ENCODE data around the gene TTYH2.

The TTYH2 gene

DNA sequence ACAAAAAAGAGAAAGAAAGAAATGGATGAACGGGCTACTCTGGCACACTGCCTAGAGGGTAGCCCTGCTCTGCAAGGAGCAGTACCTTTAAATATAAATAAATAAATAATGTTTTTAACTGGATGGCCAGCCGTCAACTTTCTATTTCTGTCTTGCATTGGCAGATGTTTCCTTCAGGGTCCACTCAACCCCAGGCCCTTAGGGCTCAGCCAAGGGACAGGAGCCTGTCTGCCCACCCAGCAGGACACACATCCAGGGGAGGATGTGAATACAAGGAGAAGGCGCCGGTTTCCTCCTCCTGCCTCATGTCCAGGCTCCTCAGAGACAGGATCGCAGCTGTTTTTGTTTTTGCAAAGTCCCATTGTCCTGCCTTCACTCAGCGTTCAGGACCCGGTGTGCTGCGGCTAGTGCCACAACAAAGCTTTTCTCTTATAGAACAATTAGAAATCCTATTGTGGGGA is 22.6 kb downstream of the TTYH2 start:
- in situ Hi-C loops (cut with HindIII; ENCODE audit: low pct_unique_long_range_greater_than_20kb, low sequenced_read_pairs) = no loop called here
- TF ChIP-seq JUND (IDR thresholded peaks at IDR 0.05; ENCODE audit: low read depth) = no peak

DNA sequence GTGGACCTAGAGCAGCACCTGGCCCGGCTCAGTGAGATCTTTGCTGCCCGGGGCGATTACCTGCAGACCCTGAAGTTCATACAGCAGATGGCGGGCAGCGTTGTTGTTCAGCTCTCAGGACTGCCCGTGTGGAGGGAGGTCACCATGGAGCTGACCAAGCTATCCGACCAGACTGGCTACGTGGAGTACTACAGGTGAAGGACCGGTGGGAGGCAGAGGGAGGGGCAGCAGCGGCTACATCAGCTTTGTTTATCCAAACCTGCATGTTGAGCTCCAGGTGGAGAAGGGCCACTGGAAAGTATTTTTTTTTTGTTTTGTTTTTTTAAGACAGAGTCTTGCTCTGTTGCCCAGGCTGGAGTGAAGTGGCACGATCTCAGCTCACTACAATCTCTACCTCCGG is 23.9 kb downstream of the TTYH2 start:
- in situ Hi-C loops (cut with HindIII; ENCODE audit: low pct_unique_long_range_greater_than_20kb, low sequenced_read_pairs) = no loop called here
- TF ChIP-seq JUND (IDR thresholded peaks at IDR 0.05; ENCODE audit: low read depth) = no peak
- no peak for DNase-seq (ENCODE audit: low read depth in 1 of 2, low spot score in 1 of 2)

More for the DNA sequence above, 22.6 kb downstream of the TTYH2 start:
- no peak for DNase-seq (ENCODE audit: low read depth in 1 of 2, low spot score in 1 of 2)

DNA sequence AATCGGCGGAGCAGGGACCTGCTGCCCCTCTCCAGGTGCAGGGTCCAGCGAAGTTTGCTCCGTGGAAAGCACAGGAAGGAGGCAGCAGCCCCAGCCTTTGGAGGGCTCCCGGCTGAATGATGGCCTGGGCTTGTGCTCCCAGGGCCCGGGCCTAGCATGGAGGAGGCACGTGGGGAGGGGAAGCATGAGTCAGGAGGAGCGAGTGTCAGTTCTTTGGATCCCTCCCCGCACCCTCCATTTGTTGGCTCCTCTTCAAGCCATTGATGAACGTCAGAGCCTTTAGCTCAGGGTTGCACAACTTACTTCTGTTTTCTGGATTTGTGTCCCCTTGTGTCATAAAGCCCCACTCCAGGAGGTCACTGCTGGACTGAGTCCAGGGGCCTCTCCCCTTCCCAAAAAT is 25.8 kb downstream of the TTYH2 start:
- in situ Hi-C loops (cut with HindIII; ENCODE audit: low pct_unique_long_range_greater_than_20kb, low sequenced_read_pairs) = no loop called here
- DNase-seq (ENCODE audit: low read depth in 1 of 2, low spot score in 1 of 2) = no peak
- TF ChIP-seq JUND (IDR thresholded peaks at IDR 0.05; ENCODE audit: low read depth) = no peak

DNA sequence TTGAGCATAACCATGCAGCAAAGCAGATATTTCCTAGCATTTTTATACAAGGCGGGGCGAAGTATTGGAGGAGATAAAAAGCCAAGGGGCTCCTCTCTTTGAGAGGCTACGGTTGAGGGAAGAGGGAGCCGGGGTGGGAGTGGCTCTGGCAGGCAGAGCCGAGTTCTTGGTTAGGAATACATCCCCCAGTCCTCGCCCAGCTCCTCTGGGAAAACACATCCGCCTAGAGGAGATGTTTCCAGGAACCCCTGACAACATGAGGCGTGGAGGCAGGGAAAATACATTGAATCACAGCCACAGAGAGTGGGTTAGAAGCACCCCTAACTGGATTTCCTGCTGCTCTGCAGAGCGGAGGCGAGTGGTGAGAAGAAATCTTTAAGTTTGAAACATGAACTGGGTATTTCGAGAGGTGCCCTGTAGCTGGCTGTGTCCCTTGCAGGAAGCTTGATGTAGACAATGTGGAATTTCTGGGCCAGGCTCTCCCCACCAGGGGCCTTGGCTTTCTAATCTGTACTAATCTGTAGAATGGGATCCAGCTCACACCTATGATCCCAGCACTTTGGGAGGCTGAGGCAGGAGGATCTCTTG is 27.3 kb downstream of the TTYH2 start:
- TF ChIP-seq JUND (IDR thresholded peaks at IDR 0.05; ENCODE audit: low read depth) = no peak
- in situ Hi-C loops (cut with HindIII; ENCODE audit: low pct_unique_long_range_greater_than_20kb, low sequenced_read_pairs) = no loop called here
- DNase-seq (ENCODE audit: low read depth in 1 of 2, low spot score in 1 of 2) = no peak

DNA sequence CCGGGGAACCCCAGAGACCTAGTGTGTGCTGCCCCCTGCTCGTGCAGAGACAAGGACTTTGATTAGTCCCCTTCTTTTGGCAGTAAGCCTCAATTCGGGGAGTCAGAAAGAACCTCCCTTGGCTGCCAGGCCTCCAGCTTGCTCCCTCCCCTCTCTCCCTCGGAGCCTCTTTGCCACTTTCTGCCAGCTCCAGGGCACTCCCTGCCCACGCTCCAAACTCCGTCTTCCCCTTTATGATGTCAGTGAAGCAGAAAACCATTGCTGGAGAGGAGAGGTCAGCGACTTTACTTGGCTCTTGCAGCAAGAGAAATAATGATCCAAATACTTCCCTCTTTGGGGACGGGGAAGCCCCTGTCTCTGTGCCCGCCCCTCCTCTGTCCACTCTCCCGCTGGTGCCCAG is 28.1 kb downstream of the TTYH2 start:
- in situ Hi-C loops (cut with HindIII; ENCODE audit: low pct_unique_long_range_greater_than_20kb, low sequenced_read_pairs) = no loop called here
- no peak for DNase-seq (ENCODE audit: low read depth in 1 of 2, low spot score in 1 of 2)
- no peak for TF ChIP-seq JUND (IDR thresholded peaks at IDR 0.05; ENCODE audit: low read depth)

DNA sequence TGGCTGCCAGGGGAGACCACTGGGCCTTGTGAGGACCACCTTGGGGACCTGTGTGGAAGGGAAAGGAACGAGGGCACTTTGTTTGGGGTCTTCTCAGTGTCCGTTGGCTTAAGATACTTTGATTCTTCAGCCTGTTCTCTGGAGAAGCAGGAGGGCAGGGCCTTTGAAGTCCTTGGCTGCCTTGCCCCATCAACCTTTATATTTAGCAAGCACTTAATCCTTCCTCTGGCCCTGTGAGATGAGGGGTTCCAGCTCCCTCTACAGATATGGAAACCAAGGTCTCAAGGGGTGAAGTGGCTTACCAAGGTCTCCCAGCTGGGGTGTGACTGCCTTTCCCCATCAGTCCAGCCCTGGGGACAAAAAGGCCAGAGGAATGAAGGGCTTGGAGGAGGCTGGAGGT is 28.5 kb downstream of the TTYH2 start:
- in situ Hi-C loops (cut with HindIII; ENCODE audit: low pct_unique_long_range_greater_than_20kb, low sequenced_read_pairs) = no loop called here
- no peak for DNase-seq (ENCODE audit: low read depth in 1 of 2, low spot score in 1 of 2)
- TF ChIP-seq JUND (IDR thresholded peaks at IDR 0.05; ENCODE audit: low read depth) = no peak

DNA sequence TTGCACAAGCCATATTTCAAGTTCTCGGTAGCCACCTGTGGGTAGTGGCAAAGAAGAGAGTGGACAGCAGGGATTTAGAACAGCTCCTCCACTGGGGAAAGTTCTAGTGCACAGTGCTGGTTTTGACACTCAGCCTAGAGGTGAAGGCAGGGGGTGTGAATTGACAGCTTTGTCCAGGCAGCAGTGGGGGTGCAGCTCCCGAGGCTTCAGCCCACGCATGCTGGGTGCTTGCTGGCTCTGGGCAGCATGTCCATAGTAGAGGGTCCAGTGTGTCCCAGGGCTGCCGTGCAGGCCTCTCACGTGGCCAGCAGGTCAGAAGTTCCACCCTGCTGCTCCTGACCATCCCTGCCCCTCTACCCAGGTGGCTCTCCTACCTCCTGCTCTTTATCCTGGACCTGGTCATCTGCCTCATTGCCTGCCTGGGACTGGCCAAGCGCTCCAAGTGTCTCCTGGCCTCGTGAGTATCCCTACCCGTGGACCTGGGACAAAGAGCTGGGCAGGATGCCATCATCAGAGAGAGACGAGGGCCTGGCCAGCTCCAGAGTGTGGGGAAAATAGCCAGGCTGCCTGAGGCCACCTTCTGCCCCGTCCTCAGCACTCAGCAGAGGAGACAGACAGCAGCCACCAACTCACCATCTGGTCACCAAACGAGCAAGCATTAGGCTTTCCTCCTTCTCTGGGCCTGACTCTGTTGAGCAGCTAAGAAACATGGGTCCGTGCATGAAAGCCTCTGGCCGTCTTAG is 29.8 kb downstream of the TTYH2 start:
- in situ Hi-C loops (cut with HindIII; ENCODE audit: low pct_unique_long_range_greater_than_20kb, low sequenced_read_pairs) = no loop called here
- no peak for DNase-seq (ENCODE audit: low read depth in 1 of 2, low spot score in 1 of 2)
- TF ChIP-seq JUND (IDR thresholded peaks at IDR 0.05; ENCODE audit: low read depth) = no peak

DNA sequence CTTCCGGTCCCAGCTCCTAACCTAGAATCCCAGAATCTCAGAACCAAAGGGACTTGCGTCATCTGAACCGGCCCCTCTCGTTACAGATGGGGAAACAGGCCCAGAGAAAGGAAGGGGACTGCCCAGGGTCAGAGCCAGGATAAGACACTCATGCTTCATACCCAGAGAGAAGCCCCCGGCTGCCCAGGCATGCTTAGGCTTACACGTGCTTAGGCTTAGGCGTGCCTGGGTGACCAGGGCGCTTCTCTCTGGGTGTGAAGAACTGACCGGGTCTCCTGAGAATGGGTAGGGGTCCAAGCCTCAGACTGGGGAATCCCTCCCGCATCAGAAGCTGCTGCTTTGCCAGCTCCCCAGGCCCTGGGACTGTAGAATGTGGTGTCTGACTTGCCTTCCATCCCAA is 30.8 kb downstream of the TTYH2 start:
- in situ Hi-C loops (cut with HindIII; ENCODE audit: low pct_unique_long_range_greater_than_20kb, low sequenced_read_pairs) = no loop called here
- DNase-seq (ENCODE audit: low read depth in 1 of 2, low spot score in 1 of 2) = no peak
- TF ChIP-seq JUND (IDR thresholded peaks at IDR 0.05; ENCODE audit: low read depth) = no peak

DNA sequence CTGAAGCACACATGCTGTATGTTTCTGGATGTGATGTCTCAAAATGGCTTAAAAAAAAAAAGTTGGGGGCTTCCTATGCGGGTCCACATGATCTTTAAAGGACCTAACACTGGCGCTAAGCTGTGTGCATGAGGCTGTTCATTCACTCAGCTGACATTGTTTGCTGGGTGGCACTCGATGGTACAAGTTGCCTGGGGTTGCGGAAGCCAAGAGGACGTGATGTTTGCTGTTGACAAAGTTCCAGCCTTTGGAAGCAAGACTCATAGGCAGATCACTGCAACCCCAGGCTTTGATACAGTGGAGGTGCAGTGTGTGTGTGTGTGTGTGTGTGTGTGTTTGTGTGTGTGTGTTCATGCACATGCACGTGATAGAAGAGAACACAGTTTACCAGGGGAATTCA is 31.2 kb downstream of the TTYH2 start:
- in situ Hi-C loops (cut with HindIII; ENCODE audit: low pct_unique_long_range_greater_than_20kb, low sequenced_read_pairs) = no loop called here
- no peak for DNase-seq (ENCODE audit: low read depth in 1 of 2, low spot score in 1 of 2)
- no peak for TF ChIP-seq JUND (IDR thresholded peaks at IDR 0.05; ENCODE audit: low read depth)

DNA sequence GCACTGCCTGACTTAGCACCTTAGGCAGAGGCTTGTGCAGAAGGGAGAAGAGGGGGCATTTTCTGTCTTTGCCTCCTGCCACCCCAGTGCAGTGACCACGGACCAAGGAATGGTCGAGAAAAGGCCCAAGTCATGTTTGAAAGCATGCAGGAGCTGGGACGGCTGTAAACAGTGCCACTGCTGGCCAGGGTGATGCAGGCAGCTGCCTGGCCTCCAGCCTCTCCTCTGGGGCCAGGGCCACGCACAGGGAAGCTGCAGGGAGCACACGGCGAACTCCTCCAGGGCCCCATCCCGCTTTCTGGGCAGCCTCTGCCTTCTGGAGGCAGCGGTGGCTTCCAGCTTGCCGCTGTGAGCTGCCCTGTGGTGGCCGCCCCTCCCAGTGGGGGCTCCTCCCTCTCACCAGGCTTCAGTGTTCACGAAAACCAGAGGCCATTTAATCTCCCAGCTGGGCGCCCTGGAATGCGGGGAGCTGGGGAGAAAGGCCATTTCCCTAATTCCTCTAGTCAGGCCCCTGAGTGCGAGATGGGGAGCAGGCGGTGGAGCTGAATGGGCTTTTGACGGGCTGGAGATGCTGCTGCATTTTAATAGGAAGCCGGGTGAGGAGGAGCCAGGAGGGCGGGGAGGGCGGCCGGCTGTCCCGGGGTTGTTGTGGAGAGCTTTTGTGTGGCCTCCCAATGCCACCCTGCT is 31.9 kb downstream of the TTYH2 start:
- in situ Hi-C loops (cut with HindIII; ENCODE audit: low pct_unique_long_range_greater_than_20kb, low sequenced_read_pairs) = no loop called here
- DNase-seq (ENCODE audit: low read depth in 1 of 2, low spot score in 1 of 2) = no peak
- TF ChIP-seq JUND (IDR thresholded peaks at IDR 0.05; ENCODE audit: low read depth) = no peak

DNA sequence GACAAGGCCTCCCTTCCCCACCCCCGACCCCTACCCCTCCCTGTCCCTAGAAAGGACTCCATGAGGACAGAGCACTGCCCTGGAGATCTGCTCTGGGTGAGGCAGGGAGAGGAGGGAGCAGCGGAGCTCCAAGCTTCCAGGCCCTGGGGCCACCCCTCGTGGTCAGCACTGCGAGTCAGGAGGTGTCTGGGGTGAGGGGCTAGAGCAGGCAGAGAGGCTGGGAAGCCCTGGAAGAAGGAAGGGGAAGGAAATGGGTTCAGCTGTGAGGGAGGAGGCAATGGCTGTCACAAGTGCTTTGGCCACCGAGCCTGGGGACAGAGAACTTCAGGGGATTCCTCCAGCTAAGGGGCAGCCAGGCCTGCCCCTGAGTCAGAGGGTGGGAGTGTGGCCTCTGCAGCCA is 32.5 kb downstream of the TTYH2 start:
- in situ Hi-C loops (cut with HindIII; ENCODE audit: low pct_unique_long_range_greater_than_20kb, low sequenced_read_pairs) = no loop called here
- no peak for DNase-seq (ENCODE audit: low read depth in 1 of 2, low spot score in 1 of 2)
- TF ChIP-seq JUND (IDR thresholded peaks at IDR 0.05; ENCODE audit: low read depth) = no peak

DNA sequence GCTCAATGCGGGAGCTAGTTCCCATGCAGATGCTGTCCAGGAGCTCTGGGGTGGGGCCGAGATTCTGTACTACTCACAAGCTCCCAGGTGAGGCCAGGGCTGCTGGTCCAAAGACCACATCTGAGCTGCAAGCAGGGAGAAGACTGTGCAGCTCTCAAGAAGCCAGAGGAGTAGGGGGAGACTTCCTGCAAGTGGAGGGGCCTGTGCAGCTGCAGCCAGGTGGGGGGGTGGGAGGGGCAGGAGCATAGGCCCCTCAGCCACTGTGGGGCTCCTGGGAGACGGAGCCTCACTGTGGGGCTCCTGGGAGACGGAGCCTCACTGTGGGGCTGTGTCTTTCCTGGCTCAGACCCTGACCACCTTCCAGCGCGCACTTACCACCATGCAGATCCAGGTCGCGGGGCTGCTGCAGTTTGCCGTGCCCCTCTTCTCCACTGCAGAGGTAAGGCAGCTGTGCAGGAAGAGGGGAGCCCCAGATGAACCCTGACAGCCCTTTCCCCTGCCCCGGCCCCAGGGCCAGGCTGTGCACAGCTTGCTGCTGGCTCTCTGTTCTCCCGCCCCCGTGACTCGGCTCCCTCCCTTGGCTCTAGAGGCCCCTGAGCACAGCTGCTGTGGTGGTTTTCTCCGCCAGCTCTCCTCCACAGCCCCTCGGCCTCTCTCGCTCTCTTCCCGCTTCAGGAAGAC is 36.4 kb downstream of the TTYH2 start:
- in situ Hi-C loops (cut with HindIII; ENCODE audit: low pct_unique_long_range_greater_than_20kb, low sequenced_read_pairs) = no loop called here
- no peak for TF ChIP-seq JUND (IDR thresholded peaks at IDR 0.05; ENCODE audit: low read depth)
- no peak for DNase-seq (ENCODE audit: low read depth in 1 of 2, low spot score in 1 of 2)
